Measurements from ENCODE around the gene SYF2.

- TF ChIP-seq ZSCAN18 (CRISPR knock-in tag; IDR thresholded peaks at IDR 0.05) = no peak
- TF ChIP-seq CREB1 (CRISPR knock-in tag; IDR thresholded peaks at IDR 0.05) = no peak
- TF ChIP-seq MAX (CRISPR knock-in tag; IDR thresholded peaks at IDR 0.05) = no peak
- TF ChIP-seq ATF1 (CRISPR knock-in tag; IDR thresholded peaks at IDR 0.05) = no peak
- no peak for TF ChIP-seq ATF2 (CRISPR knock-in tag; IDR thresholded peaks at IDR 0.05; ENCODE audit: borderline replicate concordance, low read depth)
- TF ChIP-seq NR2C2 (CRISPR knock-in tag; IDR thresholded peaks at IDR 0.05) = no peak
- no peak for TF ChIP-seq CTCF (IDR thresholded peaks at IDR 0.05)
- TF ChIP-seq ZNF232 (CRISPR knock-in tag; IDR thresholded peaks at IDR 0.05) = no peak
- TF ChIP-seq ZNF317 (CRISPR knock-in tag; IDR thresholded peaks at IDR 0.05; ENCODE audit: borderline replicate concordance, low read depth) = peak; percentile 92
These were observed 21.6 kb upstream of the SYF2 start for GRCh38 chr1:25253911-25254310.

All from WTC11 (cell line).